AG09309 (cell line): ENCODE measurements around the gene CD84.

Experiments
- DNase-seq: peaks from one replicate; pipeline ENCODE4 v3.0.0-alpha.2; 2010; ENCODE audit warnings: low read depth
- H3K4me3 ChIP-seq: 2 replicates; pipeline ENCODE4 v1.5.1; 2011; ENCODE audit warnings: mild to moderate bottlenecking, low read depth, low read length, moderate library complexity; ENCODE audit not compliant: control insufficient read depth
- TF ChIP-seq, protein P1 (sequence below): IDR thresholded peaks from 2 replicates; pipeline ENCODE4 v1.5.1; 2011; ENCODE audit warnings: mild to moderate bottlenecking, low read depth, low read length, inconsistent platforms; ENCODE audit not compliant: insufficient read depth, control insufficient read depth; ENCODE audit errors: missing control alignments

Gene CD84

DNA sequence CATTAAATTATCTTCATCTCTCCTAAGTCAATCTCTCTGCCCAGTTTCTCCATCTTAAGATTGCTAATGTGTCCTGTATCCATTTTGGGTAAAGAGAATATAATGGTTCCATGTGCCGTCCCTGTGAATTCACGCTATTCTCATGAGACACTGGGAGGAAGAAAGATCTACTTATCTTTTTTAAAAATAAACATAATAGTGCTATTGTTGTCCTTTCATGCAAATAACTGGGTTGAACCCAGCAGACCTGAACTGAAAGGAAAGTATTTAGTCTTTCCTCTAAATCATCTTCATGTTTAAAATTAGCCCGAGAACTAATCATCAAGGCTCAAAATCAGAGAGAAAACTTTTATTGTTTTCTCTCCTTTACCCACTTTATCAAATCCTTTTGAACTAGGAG lies 45.2 kb upstream of the CD84 start:
- DNase-seq, result no peak

DNA sequence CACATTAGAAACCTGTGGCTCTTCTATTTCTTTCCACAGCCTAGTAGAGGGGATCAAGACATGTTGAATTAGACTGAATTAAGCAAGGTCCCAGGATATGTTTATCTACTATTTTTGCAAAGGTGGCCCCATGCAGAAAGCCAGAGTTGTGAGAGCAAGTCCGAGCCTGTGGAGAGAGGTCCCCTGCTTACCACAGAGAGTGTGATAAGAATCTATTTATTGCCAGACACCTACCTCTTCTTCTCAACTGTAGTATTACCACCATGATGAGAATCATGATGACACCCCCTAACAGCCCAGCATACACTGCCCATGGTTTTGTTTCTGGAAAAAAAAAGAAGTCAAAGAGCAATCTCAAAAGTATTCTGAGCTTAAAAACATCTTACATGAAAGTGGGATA lies 44.6 kb upstream of the CD84 start:
- H3K4me3 ChIP-seq, result no peak overlapping the region
- DNase-seq, result no peak
- TF ChIP-seq, protein P1, sequence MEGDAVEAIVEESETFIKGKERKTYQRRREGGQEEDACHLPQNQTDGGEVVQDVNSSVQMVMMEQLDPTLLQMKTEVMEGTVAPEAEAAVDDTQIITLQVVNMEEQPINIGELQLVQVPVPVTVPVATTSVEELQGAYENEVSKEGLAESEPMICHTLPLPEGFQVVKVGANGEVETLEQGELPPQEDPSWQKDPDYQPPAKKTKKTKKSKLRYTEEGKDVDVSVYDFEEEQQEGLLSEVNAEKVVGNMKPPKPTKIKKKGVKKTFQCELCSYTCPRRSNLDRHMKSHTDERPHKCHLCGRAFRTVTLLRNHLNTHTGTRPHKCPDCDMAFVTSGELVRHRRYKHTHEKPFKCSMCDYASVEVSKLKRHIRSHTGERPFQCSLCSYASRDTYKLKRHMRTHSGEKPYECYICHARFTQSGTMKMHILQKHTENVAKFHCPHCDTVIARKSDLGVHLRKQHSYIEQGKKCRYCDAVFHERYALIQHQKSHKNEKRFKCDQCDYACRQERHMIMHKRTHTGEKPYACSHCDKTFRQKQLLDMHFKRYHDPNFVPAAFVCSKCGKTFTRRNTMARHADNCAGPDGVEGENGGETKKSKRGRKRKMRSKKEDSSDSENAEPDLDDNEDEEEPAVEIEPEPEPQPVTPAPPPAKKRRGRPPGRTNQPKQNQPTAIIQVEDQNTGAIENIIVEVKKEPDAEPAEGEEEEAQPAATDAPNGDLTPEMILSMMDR, result no peak

More for the DNA sequence above, 45.2 kb upstream of the CD84 start:
- TF ChIP-seq, protein P1, result no peak
- H3K4me3 ChIP-seq, result no peak overlapping the region

DNA sequence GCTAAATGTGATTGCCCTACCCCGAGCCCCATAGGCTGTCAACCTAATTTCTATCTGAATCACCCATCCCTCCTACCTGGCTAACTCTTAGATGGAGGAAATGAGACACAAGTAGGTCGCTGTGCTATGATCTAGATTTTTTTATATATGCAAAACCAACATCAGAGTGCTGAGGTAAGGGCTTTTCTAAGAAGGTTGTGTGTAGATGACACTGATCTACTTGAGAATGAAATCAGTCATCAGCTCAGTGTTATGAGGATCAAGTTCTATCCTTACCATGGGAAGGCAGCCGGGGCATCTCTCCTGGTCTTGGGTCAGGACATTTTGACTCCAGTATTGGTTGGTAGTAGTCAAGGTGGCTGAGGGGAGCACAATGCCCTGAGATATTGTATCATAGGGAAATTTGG lies 43.9 kb upstream of the CD84 start:
- no peak for DNase-seq
- H3K4me3 ChIP-seq, result no peak overlapping the region
- TF ChIP-seq, protein P1, result no peak

DNA sequence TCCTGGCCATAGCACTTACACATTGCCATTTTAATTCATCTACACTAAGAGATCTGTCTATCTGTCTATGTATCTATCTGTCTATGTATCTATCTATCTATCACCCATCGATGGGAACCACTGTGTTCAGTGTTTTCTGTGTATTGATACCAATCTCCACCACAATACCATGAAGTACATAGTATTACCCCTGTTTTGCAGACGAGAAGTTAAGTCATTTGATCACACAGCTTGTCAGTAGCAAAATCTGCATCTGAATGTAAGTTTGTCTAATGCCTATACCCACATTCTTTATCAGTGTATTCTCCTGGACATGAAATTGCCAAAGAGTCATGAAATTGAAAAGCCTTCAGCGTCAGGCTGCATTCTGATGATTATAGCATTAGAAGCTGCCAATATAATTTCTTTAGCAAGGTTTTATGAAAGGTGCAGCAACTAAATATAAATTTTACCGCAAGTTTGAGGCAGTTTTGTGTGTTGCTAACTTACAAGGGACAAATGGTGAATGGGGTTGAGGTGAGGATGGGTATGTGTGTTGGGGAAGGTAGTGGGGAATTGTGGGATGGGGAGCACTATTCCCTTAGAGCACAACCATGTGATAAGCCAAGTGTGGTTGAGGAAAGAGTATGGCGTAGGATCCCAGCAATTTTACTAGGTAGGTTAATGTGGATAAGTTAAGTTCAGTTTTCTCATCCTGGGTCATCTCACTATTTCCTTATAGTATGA lies 43.4 kb upstream of the CD84 start:
- TF ChIP-seq, protein P1, result no peak
- H3K4me3 ChIP-seq, result no peak overlapping the region
- no peak for DNase-seq

DNA sequence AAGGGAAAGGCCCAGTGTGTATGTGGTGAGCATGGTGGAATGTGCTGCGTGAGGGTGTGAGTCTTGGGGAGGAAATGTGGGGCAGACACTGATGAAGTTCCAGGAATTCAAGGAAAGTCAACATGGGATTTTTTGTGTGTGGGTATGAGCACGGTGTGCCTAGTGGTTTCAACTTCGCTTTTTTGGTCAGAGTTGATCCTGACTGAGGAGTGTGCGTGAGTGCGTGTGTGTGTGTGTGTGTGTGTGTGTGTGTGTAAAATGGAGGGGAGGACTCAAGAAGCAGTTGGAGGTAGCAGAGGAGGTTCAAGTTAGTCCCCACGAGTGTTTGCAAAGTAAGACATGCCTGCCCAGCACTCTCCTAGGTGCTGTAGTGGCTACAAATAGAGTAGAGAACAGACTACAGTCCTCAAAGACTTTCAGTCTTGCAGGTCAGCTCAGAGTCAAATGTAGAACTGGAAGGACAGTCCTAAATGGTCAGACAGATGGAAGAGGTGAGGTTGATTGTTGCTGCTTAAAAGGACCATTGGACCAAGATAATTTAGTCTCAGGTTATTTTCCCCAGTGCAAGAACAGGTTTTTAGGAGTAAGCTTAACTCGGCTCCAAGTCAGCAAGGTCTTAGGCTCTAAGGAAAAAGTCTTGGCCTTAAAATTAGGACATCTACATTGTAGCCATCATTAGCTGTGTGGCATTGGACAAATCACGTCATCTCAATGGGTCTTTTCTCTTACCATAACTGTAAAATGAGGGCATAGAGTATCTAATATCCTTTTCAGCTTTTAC lies 42.5 kb upstream of the CD84 start:
- TF ChIP-seq, protein P1, result no peak
- DNase-seq, result no peak
- H3K4me3 ChIP-seq, result no peak overlapping the region

DNA sequence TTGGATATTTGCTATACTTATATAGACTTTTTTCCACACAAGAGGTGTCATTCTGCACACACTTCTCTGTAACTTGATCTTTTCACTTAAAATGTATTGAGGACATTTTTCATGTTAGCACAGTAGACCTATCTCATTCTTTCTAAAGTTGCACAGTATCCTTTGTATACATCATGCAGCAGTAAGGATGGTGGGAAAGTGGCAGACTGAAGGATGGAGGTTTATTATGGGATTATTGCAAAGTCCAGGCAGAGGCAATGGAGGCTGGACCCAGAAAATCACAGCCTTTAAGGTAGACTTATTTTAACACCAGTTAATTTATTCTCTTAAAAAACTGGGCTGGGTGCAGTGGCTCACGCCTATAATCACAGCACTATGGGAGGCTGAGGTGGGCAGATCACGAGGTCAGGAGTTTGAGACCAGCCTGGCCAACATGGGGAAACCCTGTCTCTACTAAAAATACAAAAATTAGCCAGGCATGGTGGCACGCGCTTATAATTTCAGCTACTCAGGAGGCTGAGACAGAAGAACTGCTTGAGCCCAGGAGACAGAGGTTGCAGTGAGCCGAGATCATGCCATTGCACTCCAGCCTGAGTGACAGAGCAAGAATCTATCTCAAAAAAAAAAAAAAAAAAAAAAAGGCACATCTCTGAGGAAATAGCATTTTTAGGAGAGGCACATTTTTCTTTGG lies 41.8 kb upstream of the CD84 start:
- TF ChIP-seq, protein P1, result no peak
- no peak overlapping the region for H3K4me3 ChIP-seq

More for the DNA sequence above, 41.8 kb upstream of the CD84 start:
- no peak for DNase-seq
